ENCODE results near the gene ZNF341.
A peak's percentile ranks its signal among the peaks of the same experiment; 100 is the strongest.

ZNF341 gene

DNA sequence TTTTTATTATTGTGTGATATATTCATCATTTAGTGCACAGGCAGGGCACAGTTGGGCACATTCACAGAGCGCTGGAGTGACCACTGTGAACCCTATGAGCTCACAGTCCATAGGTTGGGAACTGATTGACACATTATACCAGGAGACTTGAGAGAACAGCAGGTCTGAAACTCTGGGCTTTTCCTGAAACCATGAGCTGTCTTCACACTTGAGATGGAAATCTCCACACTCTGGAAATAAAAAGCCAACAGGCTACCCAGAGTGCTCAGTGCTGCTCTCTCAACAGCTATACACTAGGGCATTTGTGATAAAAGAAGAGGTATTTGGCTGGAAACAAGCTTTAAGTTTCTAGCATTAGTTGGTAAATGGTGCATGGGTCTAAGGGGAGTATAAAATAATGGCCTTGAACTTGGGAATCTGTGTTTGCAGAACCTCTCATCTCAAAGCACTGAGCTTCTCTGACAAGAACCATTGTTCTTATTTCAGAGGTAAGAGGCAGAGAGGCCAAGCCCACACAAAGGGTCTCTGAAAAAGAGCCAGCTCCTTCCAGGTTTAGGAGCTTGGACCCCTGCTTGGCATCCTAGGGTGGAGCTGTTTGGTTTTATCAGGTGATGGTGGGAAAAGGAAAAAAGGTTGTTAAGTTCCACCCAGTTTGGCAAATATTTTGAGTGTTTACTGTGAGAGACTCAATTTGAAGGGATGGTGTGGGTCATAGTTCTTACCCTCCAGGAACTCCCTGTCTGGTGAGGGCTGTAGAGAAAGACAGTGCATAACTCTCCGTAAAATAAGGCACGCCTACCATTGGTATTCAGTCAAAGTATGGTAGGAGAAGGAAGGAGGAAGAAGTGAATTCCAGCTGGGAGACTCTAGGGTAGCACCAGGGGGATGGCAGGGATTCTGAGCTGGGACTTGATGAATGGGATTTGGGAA, 93.8 kb downstream of the ZNF341 start:
- no peak for DNase-seq (ENCODE audit: low spot score)

- no peak for DNase-seq (ENCODE audit: low spot score)
Measured at GRCh38 chr20:33826270-33826897, 94.6 kb downstream of the ZNF341 start.

- no peak for DNase-seq (ENCODE audit: low spot score)
Measured at GRCh38 chr20:33827109-33827508, 95.3 kb downstream of the ZNF341 start.

GRCh38 chr20:33827634-33828325, 96.0 kb downstream of the ZNF341 start:
- no peak for DNase-seq (ENCODE audit: low spot score)

DNA sequence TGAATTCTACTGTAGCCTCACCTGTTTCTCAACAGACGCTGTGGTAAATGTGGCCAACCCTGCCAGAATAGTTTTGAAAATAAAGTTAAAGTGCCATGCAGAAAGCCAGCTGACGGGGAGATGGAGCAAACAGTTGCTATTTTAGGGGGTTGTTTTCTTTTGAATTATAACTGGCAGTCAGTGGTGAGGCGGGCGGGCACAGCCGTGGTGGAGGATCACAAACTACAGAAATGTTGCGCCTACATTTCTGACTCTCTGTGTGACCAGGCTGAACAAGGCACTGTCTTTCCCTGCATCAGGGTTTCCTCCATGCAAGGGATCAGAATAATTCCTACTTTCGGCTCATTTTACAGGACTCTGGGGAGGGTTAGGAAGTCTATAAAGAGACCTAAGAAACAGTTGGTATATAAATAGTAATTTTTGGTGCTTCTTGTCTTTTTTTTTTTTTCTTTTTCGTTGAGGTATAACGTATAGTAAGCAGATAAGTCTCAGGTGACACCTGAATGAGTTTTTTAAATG, 96.6 kb downstream of the ZNF341 start:
- DNase-seq (ENCODE audit: low spot score), result no peak

DNA sequence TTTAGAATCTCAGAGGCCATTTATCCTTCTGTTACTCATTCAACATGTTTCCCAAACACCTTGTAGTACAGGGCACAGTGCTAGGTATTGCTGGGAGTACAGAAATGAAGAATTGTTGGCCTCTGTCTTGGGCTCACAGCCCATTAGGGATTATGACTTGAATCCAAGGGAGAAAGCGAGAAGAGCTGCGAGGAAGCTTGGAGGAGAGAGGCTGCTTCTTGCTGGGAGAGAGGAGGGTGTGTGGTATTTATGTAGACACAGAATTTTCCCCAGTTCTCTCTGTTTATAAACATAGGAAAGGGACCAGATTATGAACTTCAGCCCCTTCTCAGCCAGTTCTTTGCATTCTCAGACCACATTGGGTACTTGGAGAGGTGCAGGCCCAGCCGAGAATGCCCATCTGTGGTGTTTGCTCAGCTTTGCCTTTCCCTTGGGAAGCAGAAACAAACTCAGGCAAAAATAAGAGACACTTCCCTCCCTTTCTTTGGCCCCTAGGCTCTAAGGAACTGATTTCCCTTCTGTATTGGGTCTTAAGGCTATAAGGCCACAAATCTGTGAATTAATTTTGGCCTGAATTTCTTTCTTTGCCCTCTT, 97.3 kb downstream of the ZNF341 start:
- no peak for DNase-seq (ENCODE audit: low spot score)

GRCh38 chr20:33829636-33830035, 97.8 kb downstream of the ZNF341 start:
- no peak for DNase-seq (ENCODE audit: low spot score)

GRCh38 chr20:33830371-33830770, 98.6 kb downstream of the ZNF341 start:
- no peak for DNase-seq (ENCODE audit: low spot score)

- DNase-seq (ENCODE audit: low spot score), result no peak
Measured at GRCh38 chr20:33832103-33832804, 100.5 kb downstream of the ZNF341 start.

DNA sequence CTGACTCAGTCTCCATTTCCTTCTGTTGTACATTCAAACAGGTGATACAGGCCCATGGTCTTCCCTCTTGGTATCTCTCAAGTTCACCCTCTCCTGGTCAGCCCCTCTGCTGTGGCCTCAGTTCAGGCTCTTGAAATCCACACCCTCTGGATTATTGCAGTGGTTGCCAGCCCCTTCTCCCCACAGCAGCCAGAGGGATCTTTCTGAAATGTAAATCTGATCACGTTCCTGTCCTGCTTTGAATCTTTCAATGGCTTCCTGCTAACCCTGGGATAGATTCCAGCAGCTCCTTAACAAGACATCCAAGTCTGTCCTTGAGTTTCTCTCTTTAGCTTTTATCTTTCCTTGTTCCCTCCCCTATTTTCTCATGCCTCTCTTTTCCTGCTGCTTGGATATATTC, 101.5 kb downstream of the ZNF341 start:
- DNase-seq (ENCODE audit: low spot score), result no peak

GRCh38 chr20:33835615-33836172, 103.9 kb downstream of the ZNF341 start:
- no peak for DNase-seq (ENCODE audit: low spot score)

GRCh38 chr20:33836277-33836676, 104.5 kb downstream of the ZNF341 start:
- DNase-seq (ENCODE audit: low spot score), result no peak

DNA sequence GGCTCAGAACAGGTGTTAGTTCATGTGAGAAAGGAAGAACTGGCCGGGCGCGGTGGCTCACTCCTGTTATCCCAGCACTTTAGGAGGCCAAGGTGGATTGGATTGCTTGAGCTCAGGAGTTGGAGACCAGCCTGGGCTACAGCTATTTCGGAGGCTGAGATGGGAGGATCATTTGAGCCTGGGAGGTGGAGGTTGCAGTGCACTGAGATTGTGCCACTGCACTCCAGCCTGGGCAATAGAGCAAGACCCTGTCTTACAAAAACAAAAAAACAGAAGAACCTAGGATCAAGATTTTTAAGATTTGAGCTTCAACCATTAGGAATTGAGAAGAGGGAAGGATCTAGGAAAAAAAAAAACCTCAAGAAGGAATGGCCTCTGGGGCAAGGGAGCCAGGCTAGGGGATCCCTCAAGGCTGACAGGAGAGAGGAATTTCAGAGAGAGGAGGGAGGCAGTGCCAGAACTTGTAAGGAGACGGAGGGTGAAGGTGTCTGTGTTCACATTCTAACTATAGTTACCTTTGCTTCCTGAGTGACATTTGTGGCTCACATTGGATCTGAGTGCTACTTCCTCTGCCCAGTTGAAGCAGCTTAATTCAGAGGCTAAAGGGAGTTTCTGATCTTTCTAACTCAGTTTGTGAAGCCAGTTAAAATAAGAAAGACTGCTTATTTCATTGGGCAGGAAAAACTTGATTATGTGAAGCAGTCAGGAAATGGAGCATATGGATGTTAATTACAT, 105.5 kb downstream of the ZNF341 start:
- no peak for DNase-seq (ENCODE audit: low spot score)

- DNase-seq (ENCODE audit: low spot score), result peak; percentile 53
Measured at GRCh38 chr20:33838035-33838864, 106.5 kb downstream of the ZNF341 start.

DNA sequence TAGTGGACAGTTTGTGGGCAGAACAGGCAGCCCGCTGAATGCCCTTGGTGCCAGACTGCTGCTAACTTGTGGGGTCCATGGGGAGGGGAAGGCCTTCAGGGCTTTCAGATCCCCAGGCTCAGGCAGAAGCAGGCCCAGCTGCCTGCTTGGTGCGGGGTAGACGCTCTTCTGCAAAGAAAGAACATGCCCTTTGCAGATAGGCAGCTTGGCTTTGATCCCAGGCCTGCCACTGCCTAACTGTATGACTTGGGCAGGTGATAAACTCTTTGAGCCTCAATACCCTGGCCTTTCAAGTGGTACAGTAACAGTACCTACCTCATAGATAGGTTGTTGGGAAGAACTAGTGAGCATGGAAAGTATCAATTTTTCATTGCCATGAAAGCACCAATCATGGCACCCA, 107.8 kb downstream of the ZNF341 start:
- no peak for DNase-seq (ENCODE audit: low spot score)

DNA sequence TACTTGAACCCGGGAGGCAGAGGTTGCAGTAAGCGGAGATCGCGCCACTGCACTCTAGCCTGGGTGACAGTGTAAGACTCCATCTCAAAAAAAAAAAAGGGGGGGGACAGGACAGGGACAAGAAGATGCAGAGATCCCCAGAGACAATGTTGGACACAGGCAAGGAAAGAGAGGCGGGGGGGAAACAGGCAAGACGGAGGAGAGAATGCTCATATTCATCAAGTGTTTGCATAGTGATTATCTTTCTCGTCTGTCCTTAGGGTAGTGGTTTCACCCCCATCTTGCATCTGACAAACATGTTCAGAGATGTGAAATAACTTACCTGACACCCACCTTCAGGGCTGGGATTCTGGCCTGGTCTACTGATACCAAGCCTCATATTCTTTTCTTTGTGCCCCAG, 108.4 kb downstream of the ZNF341 start:
- no peak for DNase-seq (ENCODE audit: low spot score)

GRCh38 chr20:33840759-33841435, 109.1 kb downstream of the ZNF341 start:
- no peak for DNase-seq (ENCODE audit: low spot score)

DNA sequence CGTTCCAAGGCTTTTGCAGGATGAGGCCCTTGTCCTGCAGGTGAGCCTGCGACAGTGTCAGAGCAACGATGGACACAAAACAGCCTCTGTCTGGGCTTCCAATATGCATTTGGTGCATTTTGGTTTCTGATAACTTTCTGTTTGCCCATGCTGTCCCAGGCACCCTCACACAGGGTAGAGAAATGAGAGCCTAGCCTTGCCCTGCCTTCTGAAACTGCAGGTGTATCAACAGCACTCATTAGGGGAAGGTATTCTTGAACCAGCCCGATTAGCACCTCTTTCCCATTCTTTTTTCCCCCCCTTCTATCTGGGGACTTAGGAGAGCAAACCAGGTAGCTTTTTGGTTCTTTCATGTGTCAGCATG, 109.6 kb downstream of the ZNF341 start:
- no peak for DNase-seq (ENCODE audit: low spot score)
